Stimulated activated CD8-positive, alpha-beta memory T cell treated with anti-CD3 and anti-CD28 coated beads, Interleukin-7, amount 100 ng/mL, for 48 hours (primary cell): ENCODE measurements around the gene GRAMD1B.
"Not testable (repeated sequence)": the region's sequence is repeated elsewhere in the genome, so short reads cannot be mapped to it uniquely, and the experiment has no call there.

Source experiments
- DNase-seq, 2 donors: peaks; one replicate each; pipeline ENCODE4 v3.0.0-alpha.2; 2020; ENCODE audit warnings: low read depth in 1 of 2; ENCODE audit errors: extremely low read depth in 1 of 2

GRAMD1B gene

DNA sequence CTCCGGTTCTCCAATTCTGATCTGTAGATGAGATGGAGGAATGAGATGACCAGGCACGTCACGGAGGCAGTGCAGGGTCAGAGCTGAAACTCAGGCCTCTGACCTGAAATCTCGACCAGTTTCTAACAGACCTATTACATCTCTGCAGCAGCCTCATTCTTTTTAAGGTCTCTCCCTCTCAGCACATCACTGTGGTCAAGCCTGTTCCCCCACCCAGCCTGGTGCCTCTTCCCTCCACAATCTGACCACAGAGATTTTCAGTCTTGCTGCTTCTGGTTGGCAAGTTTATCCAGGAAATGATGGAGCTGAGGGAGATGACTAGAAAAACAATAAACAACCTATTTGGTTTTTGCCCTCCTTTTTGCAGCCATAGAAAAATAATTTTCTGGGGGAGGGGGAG lies 9.5 kb downstream of the GRAMD1B start:
- DNase-seq, result no peak

DNA sequence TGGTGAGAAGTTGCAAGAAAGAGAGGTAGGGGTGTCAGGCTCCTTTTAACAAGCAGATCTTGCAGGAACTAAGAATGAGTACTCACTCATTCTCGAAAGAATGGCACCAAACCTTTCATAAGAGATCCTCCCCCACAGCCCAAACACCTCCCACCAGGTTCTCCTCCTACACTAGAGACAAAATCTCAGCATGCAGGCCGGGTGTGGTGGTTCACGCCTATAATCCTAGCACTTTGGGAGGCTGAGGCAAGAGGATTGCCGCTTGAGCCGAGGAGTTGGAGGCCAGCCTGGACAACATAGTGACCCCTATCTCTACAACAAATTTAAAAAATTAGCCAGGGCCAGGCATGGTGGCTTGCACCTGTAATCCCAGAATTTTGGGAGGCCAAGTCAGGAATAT lies 11.1 kb downstream of the GRAMD1B start:
- DNase-seq, result no peak

DNA sequence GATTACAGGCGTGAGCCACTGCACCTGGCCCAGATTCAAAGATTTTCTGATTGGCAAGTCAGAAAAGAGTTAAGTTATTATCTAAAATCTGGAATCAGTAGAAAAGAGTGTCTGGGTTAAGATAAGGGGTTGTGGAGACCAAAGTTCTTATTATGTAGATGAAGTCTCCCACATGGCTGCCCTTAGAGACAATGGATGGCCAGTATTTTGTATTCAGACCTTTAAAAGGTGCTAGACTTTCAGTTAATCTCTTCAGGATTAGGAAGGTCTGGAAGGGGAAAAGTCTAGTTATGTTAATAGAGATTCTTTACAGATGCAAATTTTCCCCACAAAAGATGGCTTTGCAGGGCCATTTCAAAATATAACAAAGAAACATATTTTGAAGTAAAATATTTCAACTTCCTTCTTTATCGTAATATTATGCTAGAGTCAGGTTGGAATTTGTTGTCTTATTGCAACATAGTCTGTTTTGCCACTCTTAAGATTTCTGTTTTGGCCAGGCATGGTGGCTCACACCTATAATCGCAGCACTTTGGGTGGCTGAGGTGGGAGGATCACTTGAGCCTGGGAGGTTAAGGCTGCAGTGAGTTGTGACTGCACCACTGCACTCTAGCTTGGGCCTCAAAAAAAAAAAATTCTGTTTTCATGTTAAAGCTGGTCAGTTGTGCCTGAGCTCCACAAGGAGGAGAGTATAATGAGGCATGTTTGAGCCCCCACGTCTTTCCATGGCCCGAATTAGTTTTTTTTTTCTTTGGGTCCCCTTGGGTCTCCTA lies 14.0 kb downstream of the GRAMD1B start:
- DNase-seq, result no peak

DNA sequence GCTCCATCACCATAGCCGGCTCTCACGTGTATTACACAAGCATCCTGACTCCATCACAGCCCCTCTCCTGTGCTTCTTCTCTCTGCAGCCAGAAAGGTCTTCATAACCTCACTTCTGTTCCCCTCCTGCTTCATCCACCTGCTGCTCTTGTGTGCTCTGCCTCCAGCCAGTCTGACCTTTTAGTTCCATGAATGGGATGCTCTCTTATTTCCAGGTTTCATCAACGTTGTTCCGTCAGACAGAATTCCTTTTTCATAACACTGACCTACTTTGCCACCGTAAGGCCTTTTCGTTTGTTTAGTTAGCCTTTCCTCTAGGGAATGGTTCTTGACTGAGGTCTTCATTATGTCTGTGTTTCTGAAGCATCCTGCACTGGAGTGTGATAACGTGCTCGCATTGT lies 18.8 kb downstream of the GRAMD1B start:
- DNase-seq, result no peak

DNA sequence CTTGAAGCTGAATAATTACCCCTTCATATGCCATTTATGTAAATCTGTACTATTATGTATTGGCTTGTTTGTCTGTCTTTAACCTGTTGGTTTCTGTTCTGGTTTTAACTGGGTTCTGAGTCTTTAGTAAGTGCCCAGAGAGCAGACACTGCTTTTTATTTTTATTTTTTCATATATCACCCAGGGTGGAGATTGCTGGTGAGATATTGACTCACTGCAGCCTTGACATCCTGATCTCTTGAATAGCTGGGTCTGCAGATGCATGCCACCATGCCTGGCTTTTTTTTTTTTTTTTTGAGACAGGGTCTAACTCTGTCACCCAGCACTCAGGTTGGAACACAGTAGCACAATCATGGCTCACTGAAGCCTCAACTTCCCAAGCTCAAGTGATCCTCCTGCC lies 19.4 kb downstream of the GRAMD1B start:
- DNase-seq, result no peak

DNA sequence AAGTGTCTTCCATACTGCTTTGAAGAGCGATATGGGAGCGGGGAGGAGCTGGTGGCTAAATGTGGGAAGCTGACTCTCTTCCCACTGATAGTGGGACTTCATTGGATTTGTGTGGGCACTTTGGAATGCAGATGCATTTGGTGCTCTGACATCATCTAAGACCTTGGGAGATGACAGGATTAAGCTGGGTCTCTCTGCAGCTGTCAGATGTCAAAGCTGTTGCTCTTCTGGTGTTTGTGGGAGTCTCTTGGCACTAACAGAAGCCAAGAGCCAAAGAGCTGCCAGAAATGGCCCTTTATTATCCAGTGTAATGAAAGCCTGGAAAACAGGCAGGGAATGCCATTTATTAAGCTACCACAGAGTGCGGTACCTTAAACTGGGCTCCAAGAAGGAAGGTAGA lies 20.6 kb downstream of the GRAMD1B start:
- DNase-seq, result no peak

GRCh38 chr11:123451183-123451781 lies 21.2 kb downstream of the GRAMD1B start:
- no peak for DNase-seq

DNA sequence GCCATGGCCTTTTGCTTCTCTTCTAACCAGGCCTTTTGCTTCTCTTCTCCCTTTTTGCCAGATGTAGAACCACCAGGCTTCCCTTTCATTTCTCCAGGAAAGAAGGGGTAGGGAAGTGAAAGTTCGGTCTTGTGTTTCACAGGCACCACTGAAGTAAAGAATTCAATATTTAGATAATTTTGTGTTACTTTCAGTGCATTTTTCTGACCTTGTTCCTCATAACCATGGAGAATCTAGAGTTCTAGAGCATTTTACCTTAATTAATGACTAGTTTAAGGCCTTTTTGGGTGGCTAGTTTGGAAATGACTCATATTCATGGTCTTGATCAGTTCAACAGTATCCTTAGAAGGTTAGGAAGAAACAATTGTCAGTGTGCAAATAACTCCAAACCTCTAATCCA lies 22.7 kb downstream of the GRAMD1B start:
- no peak for DNase-seq

GRCh38 chr11:123454060-123454651 lies 24.1 kb downstream of the GRAMD1B start:
- DNase-seq, result peak; percentile 58 to 86

DNA sequence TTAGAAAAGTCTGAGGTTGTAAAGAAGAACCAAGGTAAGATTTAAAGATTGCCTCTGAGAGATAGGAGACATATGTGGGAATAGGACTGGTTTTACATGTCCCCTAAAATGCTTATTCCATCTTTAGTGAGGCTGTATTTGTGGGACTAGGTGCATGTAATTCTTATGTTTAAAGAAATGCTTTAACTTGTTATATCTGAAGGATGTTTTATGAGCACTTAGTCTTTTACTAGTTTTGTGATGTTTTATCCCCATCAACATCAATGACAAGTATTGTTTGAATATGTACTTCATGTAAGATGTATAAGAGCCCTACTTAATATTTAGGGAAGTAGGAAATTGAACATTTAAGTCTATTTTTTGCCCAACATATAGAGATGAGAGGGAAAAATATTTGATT lies 24.7 kb downstream of the GRAMD1B start:
- no peak for DNase-seq

- not testable (repeated sequence) for DNase-seq
Measured at GRCh38 chr11:123456448-123456847, 26.4 kb downstream of the GRAMD1B start.

DNA sequence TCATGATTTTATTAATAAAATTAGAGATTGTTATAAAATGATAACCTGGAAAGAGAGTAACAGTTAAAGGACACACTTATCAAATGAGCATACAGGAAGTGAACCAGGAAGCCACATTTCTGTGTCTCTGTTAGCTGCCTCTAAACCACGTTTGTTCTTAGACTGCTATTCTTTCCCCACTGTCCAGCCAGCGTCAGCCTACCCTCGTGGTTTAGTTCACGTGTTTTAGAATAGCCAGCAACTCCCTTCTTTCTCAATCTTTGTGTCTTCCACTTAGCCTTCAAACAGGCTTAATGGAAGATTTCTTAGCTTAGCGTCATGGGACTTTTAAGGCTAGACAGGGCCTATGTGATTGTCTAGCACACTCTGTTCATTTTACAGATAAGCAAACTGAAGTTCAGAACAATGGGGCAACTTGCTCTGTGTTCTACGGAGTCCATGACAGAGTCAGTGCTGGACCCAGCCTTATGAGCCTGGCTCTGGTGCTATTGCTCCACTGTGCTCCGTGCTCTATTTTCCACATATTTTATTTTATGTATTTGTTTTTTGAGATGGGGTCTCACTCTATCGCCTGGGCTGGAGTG lies 27.2 kb downstream of the GRAMD1B start:
- no peak for DNase-seq

DNA sequence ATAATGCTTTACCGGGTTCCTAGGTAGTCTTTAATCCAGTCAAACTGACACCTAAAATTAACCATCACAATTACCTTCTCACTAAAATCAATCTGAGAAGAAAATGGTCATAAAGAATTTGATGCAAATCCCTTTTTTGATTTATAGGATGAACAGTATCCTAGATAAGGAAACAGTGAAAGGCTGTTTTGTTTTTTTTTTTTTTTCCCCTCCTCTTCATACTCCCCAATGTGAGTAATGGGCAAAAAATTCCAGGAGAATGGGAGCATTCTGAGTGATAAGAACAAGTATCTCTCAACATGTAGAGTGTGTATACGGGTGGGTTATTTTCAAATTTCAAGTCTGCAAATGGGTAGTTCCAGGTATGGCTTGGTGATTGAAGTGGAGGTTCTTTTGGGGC lies 28.4 kb downstream of the GRAMD1B start:
- DNase-seq, result no peak

GRCh38 chr11:123460012-123460700 lies 30.1 kb downstream of the GRAMD1B start:
- DNase-seq, result no peak

DNA sequence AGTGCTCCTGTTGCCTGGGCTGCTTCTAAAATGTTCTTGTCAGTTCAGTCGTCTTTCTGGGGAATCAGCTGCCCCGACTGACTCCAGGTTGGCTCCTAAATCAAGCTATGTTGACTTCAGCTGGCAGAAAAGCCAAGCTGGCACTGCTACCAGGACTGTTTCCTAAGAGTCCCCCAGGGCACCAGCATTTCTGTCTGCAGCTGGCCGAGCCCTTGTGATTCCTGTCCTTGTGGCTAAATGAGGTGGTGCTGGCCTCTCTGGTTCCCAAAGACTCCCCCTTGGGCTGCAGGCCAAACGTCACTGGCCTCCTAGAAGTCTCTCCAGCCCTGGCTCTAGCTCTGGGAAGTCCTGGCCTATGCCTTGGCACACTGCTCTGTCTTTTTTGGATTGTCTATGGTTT lies 31.1 kb downstream of the GRAMD1B start:
- DNase-seq, result no peak

- DNase-seq, result not testable (repeated sequence)
Measured at GRCh38 chr11:123465667-123466066, 35.6 kb downstream of the GRAMD1B start.

- DNase-seq, result not testable (repeated sequence)
Measured at GRCh38 chr11:123466172-123466571, 36.1 kb downstream of the GRAMD1B start.

GRCh38 chr11:123469089-123469488 lies 39.0 kb downstream of the GRAMD1B start:
- no peak for DNase-seq

- no peak for DNase-seq
Measured at GRCh38 chr11:123469586-123469985, 39.5 kb downstream of the GRAMD1B start.

GRCh38 chr11:123470842-123471241 lies 40.8 kb downstream of the GRAMD1B start:
- DNase-seq, result no peak

DNA sequence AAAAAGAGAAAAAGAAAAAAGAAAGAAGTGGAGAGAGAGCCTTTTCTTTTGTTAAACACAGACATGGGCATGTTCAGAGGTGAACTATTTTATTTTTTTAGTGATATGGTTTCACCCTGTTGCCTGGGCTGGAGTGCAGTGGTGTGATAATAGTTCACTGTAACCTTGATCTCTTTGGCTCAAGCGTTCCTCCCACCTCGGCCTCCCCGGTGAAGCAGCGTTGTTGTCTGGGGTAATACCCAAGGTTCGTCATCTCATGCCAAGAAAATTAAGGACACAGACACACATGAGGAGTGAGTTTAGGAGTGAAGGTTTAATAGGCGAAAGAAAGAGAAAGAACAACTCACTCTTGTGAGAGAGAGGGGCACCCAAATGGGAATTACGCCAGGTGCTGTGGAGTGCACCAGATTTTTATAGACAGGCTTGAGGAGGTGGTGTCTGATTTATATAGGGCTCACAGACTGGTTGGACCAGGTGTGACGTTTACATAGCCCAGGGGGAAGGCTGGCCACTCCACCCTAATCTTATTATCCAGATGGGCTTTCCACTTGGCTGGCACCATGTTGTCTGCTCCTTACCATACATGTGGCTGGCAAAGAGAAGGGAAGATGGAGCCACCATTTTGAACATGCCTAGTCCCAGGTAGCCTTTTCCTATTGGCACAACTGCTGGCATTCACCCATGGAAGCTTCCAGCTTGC lies 42.3 kb downstream of the GRAMD1B start:
- DNase-seq, result no peak
